22Rv1 (cell line): Measurements from ENCODE around the gene KRTAP10-9.
"Not testable (repeated sequence)": the region's sequence is repeated elsewhere in the genome, so short reads cannot be mapped to it uniquely, and the experiment has no call there.

Experiments
- H3K27ac ChIP-seq: fragments of 450-650 bp; 2 replicates; pipeline ENCODE4 v1.5.1; 2017
- ZFX ChIP-seq: fragments of 450-650 bp; IDR thresholded peaks from 2 replicates; pipeline ENCODE4 v1.6.1; 2017; ENCODE audit warnings: antibody characterized with exemption, borderline replicate concordance
- TF ChIP-seq, protein P1 (sequence below): fragments of 450-650 bp; IDR thresholded peaks from 2 replicates; pipeline ENCODE4 v1.5.1; 2017; ENCODE audit warnings: mild to moderate bottlenecking

Gene KRTAP10-9

DNA sequence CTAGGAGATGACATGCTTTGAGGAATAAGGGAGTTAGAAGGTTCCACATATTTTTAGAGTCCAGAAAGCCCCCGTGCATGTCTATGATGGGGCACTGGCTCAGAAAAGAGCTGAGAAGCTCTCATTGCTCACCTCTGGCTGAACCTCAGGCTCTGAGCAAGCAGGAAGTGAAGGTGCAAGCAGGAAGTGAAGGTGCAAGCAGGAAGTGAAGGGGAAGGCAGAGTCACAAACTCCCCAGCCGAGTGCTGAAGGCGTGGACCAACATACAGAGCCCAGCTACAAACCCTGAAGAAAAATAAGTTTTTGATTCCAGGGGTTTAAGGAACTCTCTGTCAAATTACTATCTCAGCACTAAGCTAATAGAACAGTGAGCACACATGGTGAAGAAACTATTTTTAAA lies 8.0 kb upstream of the KRTAP10-9 start:
- TF ChIP-seq ZFX = no peak
- TF ChIP-seq, protein P1, sequence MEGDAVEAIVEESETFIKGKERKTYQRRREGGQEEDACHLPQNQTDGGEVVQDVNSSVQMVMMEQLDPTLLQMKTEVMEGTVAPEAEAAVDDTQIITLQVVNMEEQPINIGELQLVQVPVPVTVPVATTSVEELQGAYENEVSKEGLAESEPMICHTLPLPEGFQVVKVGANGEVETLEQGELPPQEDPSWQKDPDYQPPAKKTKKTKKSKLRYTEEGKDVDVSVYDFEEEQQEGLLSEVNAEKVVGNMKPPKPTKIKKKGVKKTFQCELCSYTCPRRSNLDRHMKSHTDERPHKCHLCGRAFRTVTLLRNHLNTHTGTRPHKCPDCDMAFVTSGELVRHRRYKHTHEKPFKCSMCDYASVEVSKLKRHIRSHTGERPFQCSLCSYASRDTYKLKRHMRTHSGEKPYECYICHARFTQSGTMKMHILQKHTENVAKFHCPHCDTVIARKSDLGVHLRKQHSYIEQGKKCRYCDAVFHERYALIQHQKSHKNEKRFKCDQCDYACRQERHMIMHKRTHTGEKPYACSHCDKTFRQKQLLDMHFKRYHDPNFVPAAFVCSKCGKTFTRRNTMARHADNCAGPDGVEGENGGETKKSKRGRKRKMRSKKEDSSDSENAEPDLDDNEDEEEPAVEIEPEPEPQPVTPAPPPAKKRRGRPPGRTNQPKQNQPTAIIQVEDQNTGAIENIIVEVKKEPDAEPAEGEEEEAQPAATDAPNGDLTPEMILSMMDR = no peak
- H3K27ac ChIP-seq = no peak overlapping the region

DNA sequence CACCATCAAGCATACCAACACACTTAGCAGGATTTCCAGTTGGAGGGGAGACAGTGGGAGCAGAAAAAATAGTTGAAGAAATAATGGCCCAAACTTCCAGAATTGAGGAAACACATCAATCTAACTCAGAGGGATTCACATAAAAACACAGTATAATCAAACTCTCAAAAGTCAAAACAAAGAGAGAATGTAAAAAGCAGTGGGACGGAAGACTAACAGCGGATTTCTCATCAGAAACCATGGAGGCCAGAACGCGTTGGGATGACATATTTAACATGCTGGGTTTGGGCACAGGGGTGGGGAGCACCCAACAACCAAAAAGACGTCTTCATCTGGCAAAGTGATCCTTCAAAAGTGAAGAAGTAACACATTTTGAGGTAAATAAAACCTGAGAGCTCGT lies 7.0 kb upstream of the KRTAP10-9 start:
- TF ChIP-seq, protein P1 = no peak
- no peak for TF ChIP-seq ZFX
- no peak overlapping the region for H3K27ac ChIP-seq

DNA sequence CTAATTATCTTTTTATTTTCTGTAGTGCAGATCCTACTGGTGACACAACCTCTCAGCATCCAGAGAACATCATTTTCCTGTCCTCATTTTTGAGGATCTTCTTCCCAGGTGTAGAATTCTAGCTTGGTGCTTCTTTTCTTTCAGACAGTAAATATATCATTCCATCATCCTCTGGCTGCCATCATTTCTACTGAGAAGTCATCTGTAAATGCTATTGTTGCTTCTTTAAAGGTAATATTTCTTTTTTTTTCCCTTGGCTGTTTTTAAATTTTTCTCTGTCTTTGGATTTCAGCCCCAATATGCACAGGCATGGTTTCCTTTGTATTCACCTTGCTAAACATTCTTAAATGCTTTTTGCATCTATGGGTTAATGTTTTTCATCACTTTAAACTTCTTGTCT lies 3.3 kb upstream of the KRTAP10-9 start:
- TF ChIP-seq ZFX = no peak
- TF ChIP-seq, protein P1 = no peak
- H3K27ac ChIP-seq = no peak overlapping the region

DNA sequence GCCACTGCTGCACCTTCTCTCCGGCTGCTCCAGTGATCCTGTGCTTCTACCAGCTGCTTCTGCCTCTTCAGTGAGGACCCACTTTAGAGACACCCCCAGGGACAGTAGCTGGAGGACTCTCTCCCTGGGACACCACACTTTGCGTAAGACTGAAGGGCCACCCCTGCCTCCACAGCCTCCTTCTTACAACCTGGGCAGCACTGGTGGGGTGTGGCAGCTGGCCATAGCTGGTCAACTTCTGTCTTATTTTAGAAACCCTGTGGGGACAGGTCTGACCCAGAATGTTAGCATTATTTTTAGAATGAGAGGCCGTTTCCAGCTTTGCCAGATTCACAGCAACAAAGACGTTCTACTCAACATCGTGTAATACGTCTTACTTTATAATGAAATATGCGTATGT lies 1.1 kb upstream of the KRTAP10-9 start:
- TF ChIP-seq ZFX = no peak
- TF ChIP-seq, protein P1 = no peak
- H3K27ac ChIP-seq = no peak overlapping the region

DNA sequence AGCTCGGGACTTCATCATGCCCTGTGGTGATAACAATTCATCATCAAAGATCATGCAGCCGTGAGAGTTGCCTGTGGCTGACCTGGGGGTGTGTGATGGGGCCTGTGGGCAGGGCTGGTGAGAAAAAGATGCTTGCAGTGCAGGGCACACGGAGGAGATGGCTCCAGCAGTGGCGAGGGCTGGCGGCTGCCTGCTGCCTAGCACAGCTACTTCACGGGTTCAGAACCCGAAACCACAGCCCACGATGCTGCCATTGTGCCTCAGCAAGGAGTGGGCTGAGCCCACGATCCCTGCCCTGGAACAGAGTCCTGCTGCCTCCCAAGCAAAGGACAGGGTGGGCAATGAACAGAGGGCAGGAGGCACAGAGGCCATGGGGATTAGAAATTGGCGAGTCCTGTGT lies 631 bp upstream of the KRTAP10-9 start:
- TF ChIP-seq, protein P1 = no peak
- no peak for TF ChIP-seq ZFX
- H3K27ac ChIP-seq = no peak overlapping the region

DNA sequence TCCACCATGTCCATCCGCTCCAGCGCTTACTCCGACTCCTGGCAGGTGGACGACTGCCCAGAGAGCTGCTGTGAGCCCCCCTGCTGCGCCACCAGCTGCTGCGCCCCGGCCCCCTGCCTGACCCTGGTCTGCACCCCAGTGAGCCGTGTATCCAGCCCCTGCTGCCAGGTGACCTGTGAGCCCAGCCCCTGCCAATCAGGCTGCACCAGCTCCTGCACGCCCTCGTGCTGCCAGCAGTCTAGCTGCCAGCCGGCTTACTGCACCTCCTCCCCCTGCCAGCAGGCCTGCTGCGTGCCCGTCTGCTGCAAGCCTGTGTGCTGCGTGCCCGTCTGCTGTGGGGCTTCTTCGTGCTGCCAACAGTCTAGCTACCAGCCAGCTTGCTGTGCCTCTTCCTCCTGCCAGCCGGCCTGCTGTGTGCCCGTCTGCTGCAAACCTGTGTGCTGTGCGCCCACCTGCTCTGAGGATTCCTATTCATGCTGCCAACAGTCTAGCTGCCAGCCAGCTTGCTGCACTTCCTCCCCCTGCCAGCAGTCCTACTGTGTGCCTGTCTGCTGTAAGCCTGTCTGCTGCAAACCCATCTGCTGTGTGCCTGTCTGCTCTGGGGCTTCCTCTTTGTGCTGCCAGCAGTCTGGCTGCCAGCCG lies 409 bp downstream of the KRTAP10-9 start:
- H3K27ac ChIP-seq = not testable (repeated sequence)

DNA sequence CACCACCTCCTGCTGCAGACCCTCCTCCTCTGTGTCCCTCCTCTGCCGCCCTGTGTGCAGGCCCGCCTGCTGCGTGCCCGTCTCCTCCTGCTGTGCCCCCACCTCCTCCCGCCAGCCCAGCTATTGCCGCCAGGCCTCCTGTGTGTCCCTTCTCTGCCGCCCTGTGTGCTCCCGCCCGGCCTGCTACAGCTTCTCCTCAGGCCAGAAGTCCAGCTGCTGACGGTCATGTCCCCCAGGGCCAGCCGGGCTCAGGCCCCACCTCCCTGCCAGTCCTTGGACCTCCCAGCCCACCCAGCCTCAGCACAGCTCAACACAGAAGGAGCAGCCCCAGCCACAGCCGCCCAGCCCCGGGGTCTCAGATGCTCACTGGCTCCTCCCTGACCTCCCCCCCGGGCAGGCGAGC lies 939 bp downstream of the KRTAP10-9 start:
- not testable (repeated sequence) for H3K27ac ChIP-seq

DNA sequence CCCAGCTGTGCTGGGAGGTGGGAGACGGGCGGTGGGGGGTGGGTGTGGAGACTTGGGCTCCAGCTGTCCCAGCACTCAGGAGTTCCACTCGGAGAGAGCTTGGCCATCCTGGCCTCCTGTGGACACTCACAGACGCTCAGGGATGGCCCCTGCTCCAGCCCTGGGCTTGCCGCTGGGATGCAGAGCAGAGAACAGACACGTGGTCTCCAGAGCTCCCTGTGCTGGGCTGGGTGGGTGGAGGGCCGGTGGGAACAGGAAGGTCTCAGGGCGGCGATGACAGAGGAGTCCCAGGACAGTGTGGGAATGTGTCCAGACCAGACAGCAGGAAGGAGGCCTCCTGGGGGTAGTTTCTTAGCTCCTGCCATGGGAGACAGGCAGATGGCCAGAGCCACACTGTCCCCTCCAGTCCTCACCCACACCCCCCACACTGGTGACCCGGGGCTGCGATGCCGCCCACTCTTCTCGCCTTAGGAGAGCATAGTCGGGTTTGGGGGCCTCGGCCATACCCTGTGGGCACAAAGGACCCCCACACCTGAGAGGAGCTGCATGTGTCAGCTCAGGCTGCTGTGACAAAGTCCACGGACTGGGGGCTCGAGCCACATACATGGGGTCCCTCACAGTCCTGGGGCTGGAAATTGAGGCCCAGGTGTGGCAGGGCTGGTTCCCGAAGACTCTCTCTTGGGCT lies 2.0 kb downstream of the KRTAP10-9 start:
- TF ChIP-seq, protein P1 = no peak
- TF ChIP-seq ZFX = no peak
- H3K27ac ChIP-seq = no peak overlapping the region
